SH-SY5Y (cell line): ENCODE data around the gene PDE4A.

ENCODE experiments used
- GATA2 ChIP-seq: IDR thresholded peaks from 2 replicates; pipeline ENCODE4 v1.6.1; 2011; ENCODE audit warnings: mild to moderate bottlenecking, low read depth, low read length
- GATA3 ChIP-seq: IDR thresholded peaks from 2 replicates; pipeline ENCODE4 v1.6.1; 2011; ENCODE audit warnings: low read depth, mild to moderate bottlenecking, low read length, moderate library complexity

- TF ChIP-seq GATA2 (no peak), GATA3 (no peak)
Measured at GRCh38 chr19:10450853-10451609, 30.7 kb downstream of the PDE4A start.
